GM12891 (cell line): Measurements from ENCODE around the gene MAP3K9.

Experiments
- POLR2A ChIP-seq: IDR thresholded peaks from 2 replicates; pipeline ENCODE4 v1.6.1; 2011; ENCODE audit warnings: low read depth, low read length, control low read depth
- POLR2AphosphoS5 ChIP-seq: IDR thresholded peaks from 2 replicates; pipeline ENCODE4 v1.6.1; 2011; ENCODE audit warnings: low read depth, low read length, control low read depth
- POU2F2 ChIP-seq: IDR thresholded peaks from 2 replicates; pipeline ENCODE4 v1.6.1; 2011; ENCODE audit warnings: low read depth, mild to moderate bottlenecking, control low read depth, low read length, moderate library complexity
- TAF1 ChIP-seq: IDR thresholded peaks from 2 replicates; pipeline ENCODE4 v1.6.1; 2011; ENCODE audit warnings: low read depth, low read length, control low read depth

DNA sequence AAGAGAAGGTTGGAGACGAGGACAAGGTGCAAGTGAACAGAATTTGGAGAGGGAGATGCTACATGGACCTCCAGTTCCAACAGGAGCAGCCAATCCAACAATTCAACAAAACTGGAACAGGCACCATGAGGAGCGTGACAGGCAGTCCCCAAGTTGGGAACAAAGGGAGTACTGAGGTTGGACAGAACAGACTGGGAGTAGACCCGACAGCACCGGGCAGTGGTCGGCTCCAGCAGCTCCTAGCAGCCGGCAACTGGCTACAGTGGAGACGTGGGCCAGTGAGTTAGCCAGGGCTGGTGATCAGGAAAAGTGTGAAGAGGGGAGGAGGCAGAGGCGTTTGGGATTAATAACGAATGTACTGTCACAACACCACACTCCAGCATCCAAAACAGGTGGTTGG, 16.4 kb downstream of the MAP3K9 start:
- no peak for TF ChIP-seq POLR2AphosphoS5
- TF ChIP-seq POLR2A: no peak
- TF ChIP-seq POU2F2: no peak
- TF ChIP-seq TAF1: no peak
